HG02610 (cell line): ENCODE results near the gene NSA2.
"Not testable (repeated sequence)": the region's sequence is repeated elsewhere in the genome, so short reads cannot be mapped to it uniquely, and the experiment has no call there.

Source experiments
- ATAC-seq: cut with Tn5 transposase; IDR thresholded peaks from one replicate; pipeline ENCODE4 v1.9.1; 2021; ENCODE audit warnings: mild to moderate bottlenecking, moderate library complexity; ENCODE audit not compliant: unreplicated experiment

Gene NSA2

DNA sequence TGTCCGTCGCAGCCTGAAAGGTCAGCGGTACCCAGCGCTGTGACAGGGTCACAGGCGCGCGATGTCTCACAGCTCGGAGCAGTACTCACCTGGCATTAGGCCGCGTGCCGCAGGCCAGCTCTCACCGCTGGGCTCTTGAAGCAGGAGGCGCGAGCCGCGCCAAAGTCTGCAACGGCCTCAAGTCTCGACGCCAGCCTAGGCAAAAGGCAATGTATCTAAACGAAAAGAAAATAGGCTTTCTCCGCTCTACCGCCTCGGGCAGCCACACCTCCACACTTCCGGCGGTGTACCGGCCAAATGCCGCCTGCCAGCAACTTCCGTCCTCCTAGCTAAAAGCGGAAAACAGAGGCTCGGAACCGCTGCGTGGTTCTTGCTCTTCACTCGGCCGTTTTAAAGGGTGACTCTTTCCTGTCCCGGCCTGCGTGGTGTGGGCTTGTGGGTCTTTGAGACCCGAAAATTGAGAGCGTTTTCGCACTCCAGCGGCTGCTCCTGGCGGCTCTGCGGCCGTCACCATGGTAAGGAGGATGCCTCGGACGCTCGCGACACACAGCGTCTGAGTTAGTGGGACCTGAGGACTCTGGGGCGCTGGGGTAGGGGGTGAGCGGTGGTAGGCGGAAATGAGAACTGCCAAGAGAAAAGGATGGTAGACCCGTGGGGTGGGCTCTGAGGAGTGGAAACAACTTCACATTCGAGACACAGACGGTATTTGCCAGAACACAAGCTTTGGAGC, at the start of gene NSA2, which contains the start of gene GFM2:
Gene NSA2 (plus strand): TSS at position 401 of the 730 bp plus-strand sequence. CDS start 112 bp downstream, at position 513.
Gene GFM2 (minus strand): TSS at position 269 of the 730 bp plus-strand sequence. CDS start 3,375 bp downstream, outside the sequence.
- peak; percentile 83 for ATAC-seq

DNA sequence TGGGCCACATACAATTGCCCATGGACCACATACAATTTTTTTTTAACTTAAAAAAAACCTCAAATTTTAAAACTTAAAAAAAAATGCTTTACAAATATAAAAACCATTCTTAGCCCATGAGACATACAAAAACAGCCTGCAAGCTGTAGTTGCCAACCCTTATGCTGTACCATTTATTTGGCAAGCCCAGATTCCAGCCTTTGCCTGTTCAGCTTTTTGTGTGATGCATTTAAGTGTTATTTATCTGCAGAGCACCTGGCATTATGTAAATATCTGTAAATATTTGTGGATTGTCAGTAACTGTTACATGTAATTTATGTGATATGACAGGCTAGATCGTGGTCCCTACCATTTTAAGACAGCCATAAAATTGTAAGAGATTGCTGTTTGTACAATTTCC, 49.5 kb upstream of the NSA2 start:
- no peak for ATAC-seq

DNA sequence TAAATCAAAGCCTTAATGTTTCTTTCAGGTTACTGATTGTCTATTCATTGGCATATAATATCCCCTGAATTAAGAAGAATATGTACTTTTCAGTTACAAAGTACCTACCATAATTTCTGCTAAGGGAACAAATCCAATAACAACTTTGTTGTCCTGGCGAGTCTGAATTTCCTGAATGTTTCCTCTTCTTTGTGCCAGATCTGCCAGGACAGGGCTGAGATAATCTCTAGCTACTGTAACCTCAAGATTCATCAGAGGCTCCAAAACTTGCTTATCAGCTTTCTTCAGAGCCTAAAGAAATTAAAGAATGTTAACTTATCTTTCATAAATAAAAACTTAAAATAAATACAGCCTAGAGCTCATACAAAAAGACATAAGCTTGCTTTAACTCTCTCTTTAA, 44.8 kb upstream of the NSA2 start:
- ATAC-seq: no peak

- ATAC-seq: no peak
Observed at GRCh38 chr5:74725331-74725730, 41.7 kb upstream of the NSA2 start.

DNA sequence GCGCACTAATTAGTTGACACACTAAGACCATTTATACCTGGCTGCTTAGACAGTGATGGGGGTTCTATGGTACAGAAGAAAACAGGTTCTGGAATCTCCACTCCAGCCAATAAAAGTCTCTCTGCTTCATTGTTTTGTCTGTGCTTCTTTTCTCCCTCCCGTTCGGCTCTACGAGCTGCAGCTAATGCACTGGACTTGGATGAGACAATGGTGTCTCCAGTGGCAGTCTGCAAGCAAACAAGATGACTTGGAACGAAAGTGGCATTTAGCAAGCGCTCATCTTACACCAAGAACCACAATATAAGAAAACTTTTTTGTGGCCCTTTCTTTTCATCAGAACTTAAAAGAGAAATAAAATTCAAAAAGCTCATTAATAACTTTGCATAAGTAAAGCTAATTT, 30.3 kb upstream of the NSA2 start:
- no peak for ATAC-seq

DNA sequence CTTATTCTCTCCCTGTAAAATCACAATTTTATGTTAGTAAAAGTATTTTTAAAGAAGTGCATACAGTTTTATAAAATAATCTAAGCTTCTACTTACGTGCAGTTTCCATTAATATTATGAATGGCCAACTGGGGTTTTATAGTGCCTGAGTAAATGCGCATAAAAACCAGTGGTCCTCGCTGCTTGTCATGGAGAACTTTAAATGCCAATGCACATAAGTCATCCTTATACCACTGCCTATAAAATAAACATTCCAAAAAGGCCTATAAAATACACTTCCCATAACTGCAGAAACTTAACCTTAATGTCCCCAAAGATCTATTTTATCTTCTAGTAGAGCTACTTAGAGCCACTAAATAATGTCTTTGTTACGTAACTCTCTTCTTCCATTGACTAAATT, 28.6 kb upstream of the NSA2 start:
- no peak for ATAC-seq

DNA sequence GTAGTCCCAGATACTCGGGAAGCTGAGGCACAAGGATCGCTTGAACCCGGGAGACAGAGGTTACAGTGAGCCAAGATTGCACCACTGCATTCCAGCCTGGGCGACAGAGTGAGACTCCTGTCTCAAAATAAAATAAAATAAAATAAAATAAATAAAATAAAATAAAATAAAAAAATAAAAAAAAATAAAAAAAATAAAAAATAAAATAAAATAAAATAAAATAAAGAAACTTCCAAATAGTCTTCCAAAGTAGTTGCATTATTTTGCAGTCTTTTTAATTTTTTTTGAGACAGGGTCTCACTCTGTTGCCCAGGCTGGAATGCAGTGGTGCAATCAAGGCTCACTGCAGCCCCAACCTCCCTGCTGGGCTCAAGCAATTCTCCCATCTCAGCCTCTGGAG, 18.3 kb upstream of the NSA2 start:
- ATAC-seq: not testable (repeated sequence)

DNA sequence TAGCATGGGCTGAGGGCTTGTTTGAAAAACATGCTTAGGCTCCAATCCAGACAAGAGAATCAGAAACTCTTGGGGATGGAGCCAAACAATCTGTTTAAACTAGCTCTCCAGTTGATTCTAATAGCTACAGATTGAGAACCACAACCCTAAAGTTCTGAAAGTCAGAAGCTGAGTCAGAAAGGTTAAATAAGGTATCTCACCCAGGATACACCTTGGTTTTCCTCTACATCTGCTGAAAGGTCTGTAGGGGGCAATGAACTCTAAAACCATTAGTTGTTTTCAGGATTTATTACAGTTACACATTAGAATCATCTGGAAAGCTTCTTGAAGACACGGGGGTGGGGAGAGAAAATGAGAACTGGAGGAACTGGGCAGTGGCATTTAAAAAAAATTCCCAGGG, 5.8 kb upstream of the NSA2 start:
- ATAC-seq: peak; percentile 48

DNA sequence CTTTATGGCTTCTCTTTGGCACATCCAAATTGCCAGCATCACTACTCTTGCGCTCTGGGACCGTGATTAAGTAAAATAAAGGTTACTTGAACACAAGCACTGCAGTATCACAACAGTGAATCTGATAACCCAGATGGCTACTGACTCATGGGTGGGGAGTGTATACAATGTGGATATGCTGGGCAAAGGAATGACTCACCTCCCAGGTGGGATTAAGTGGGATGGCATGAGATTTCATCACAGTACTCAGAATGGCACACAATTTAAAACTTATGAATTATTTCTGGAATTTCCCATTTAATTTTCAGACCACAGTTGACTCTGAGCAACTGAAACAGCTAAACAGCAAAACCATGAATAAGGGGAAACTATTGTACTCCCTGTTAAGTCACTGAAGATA, 4.5 kb upstream of the NSA2 start:
- no peak for ATAC-seq

DNA sequence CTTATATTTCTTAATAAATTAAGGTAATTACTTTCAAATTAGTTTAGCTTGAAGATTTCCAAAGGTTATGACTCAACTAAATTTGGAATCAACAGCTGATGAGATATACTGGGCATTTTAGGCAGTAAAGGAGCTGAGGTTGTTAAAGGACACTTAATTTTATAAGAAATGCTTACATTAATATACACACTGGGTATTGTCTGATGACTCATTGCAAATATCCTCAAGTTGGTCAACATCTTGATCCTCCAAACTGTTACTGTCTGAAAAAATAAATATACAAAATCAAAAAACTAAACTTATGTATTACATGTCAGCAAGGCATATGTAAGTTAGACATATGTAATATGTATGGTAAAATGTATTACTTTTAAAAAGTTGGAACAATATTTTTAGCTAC, 3.5 kb upstream of the NSA2 start:
- no peak for ATAC-seq

DNA sequence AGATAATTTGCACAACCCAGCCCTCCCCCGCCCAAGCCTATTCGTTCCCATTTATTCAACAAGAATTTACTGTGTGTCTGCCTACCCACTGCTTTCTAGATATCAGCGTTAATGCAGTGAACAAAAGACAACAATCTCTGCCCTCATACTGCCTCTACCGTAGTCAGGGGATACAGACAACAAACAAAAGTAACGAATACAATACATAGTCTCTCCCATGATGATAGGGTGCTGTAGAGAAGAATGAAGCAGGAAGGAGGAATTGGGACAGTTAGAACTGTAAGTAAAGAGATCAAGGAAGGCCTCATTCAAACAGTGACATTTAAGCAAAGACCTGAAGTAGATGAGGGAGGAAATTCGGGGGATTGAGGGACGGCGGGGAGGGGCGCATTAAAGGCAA, 1.8 kb upstream of the NSA2 start:
- no peak for ATAC-seq

DNA sequence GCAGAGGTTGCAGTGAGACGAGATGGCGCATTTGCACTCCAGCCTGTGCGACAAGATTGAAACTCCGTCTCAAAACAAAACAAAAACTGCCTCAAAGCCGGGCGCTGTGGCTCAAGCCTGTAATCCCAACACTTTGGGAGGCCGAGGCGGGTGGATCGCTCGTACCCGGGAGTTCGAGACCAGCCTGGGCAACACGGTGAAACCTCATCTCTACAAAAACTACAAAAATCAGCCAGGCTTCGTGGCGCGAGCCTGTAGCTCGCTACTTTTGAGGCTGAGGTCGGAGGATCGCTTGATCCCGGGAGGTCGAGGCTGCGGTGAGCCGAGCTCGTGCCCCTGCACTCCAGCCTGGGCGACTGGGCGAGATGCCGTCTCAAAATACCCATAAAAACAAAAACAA, 1.1 kb upstream of the NSA2 start:
- no peak for ATAC-seq

GRCh38 chr5:74766418-74766848, 616 bp upstream of the NSA2 start:
- ATAC-seq: peak; percentile 45

- ATAC-seq: peak; percentile 30
Observed at GRCh38 chr5:74767579-74767913, 497 bp downstream of the NSA2 start.

DNA sequence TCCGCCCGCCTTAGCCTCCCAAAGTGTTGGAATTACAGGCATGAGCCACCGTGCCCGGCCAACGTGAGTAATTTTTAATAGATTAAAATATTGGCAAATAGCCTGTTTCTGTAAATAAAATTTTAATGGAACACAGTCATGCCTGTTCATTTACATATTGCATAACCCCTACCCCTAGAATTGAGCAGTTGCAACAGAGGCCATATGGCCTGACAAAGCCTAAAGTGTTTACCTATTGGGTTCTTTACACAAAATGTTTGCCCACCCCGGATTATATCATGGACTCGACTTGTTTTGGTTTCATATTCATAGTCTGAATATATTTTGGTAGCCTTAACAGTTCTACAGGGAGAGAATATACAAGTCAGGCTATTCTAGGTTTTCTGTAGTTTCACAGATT, 5.3 kb downstream of the NSA2 start:
- ATAC-seq: no peak

GRCh38 chr5:74778609-74779008, 11.6 kb downstream of the NSA2 start:
- ATAC-seq: no peak

DNA sequence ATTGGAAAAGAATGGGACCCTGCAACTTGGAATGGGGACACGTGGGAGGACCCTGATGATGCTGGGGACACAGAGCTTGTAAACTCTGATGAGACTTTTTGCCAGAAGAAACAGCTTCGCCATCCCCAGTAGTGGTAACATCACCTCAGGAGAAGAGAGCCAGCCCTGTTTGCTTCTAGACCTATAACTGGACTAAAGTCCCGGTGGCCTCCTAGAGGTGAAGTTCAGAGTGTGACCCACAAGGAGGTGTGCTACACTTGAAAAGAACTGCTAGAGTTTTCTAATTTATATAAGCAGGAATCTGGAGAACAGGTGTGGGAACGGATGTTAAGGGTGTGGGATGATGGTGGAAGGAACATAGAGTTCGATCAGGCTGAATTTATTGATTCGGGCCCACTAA, 19.8 kb downstream of the NSA2 start:
- no peak for ATAC-seq

DNA sequence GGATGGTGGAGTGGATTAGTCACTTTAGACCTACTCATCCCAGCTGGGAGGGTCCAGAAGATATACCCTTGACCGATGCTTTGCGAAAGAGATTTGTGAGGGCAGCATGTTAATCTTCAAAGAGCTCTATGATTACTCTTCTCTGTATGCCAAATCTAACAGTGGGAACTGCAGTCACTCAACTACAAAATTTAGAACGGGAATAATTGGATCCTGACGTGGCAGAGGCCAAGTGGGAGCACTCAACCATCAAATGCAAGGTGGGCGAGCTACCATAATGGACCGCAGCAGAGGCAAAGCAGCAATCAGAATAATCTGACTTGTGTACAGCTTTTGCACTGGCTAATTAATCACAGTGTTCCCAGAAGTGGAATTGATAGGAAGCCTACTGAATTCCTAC, 20.4 kb downstream of the NSA2 start:
- no peak for ATAC-seq

DNA sequence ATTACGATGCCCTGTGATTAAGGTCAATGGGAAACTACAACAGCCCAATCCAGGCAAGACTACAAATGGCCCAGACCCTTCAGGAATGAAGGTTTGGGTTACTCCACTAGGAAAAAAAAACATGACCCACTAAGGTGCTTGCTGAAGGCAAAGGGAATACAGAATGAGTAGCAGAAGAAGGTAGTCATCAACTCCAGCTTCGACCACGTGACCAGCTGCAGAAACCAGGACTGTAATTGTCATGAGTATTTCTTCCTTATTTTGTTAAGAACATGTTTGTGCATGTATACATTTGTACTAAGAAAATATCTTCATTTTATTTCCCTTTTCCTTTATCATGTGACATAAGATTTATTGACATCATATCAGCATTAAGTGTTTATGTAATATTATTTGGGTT, 24.6 kb downstream of the NSA2 start:
- not testable (repeated sequence) for ATAC-seq

GRCh38 chr5:74798977-74799911, 32.2 kb downstream of the NSA2 start:
- no peak for ATAC-seq

- no peak for ATAC-seq
Observed at GRCh38 chr5:74801197-74801596, 34.1 kb downstream of the NSA2 start.

DNA sequence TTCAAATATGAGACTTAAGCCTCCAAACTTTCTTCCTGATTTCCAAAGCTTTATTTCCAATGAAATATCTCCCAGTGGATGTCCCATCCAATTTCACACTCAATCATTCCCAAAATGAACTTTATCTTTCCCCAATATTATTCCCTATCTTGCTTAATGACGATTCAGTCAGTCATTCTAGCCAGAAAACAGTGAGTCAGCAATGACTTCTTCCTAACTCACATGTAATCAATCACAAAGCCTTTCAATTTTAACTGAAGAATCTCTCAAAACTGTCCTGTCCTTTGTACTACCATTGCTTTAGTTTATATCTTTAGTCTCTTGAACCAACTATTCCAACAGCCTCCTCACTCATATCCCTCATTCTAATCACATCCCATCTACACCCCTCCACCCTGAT, 34.9 kb downstream of the NSA2 start:
- ATAC-seq: no peak
